HL-60 (cell line): ENCODE results near the gene TMEM134.

Experiments used
- CTCF ChIP-seq: IDR thresholded peaks from one replicate; pipeline ENCODE4 v1.5.1; 2011; ENCODE audit warnings: low read length, control low read depth, inconsistent platforms; ENCODE audit not compliant: insufficient read depth
- GABPA ChIP-seq: IDR thresholded peaks from 2 replicates; pipeline ENCODE4 v1.6.1; 2012; ENCODE audit warnings: low read depth
- POLR2AphosphoS5 ChIP-seq: IDR thresholded peaks from 2 replicates; pipeline ENCODE4 v1.6.1; 2012; ENCODE audit warnings: low read depth
- REST ChIP-seq: IDR thresholded peaks from 2 replicates; pipeline ENCODE4 v1.6.1; 2012; ENCODE audit warnings: low read depth; ENCODE audit not compliant: insufficient replicate concordance

GRCh38 chr11:67495234-67496005 lies 26.4 kb upstream of the TMEM134 start:
- TF ChIP-seq CTCF (no peak), POLR2AphosphoS5 (no peak), REST (no peak), GABPA (no peak)
